GM12878 (cell line): ENCODE data around the gene POLD1. TPM values are rescaled to one million over a fixed set of nuclear protein-coding genes. Genes with fewer than 3 reads are reported as not detected.

Experiments
- BHLHE40 ChIP-seq, 2 experiments: fragments of 450-650 bp in 1 of 2; IDR thresholded peaks; 2 replicates each; pipeline ENCODE4 v1.6.1; 2011 to 2017; ENCODE audit warnings: low read depth in 2 of 2, borderline replicate concordance in 1 of 2, improper control_type of control experiment in 1 of 2, low read length in 1 of 2, mild to moderate bottlenecking in 1 of 2
- CHD4 ChIP-seq: fragments of 200-600 bp; sonication (generic); IDR thresholded peaks from 2 replicates; pipeline ENCODE4 v1.6.1; 2016; ENCODE audit warnings: mild to moderate bottlenecking
- EP300 ChIP-seq, 2 experiments: fragments of 150-350 bp in 1 of 2; IDR thresholded peaks; 2 replicates each; pipeline ENCODE4 v1.6.1; 2011 to 2012; ENCODE audit warnings: low read depth in 2 of 2, low read length in 2 of 2, borderline replicate concordance in 1 of 2, improper control_type of control experiment in 1 of 2, inconsistent platforms in 1 of 2; ENCODE audit not compliant: control insufficient read depth in 1 of 2
- ESRRA ChIP-seq: IDR thresholded peaks from 2 replicates; pipeline ENCODE4 v1.6.1; 2012; ENCODE audit warnings: mild to moderate bottlenecking, low read length, improper control_type of control experiment
- GABPA ChIP-seq: IDR thresholded peaks from 2 replicates; pipeline ENCODE4 v1.6.1; 2014; ENCODE audit warnings: antibody characterized with exemption, low read depth, mild to moderate bottlenecking, inconsistent platforms
- HDAC2 ChIP-seq: fragments of 200-600 bp; sonication (generic); IDR thresholded peaks from 2 replicates; pipeline ENCODE4 v1.6.1; 2017
- HDGF ChIP-seq: fragments of 450-650 bp; IDR thresholded peaks from 2 replicates; pipeline ENCODE4 v1.6.1; 2016; ENCODE audit warnings: antibody characterized with exemption
- POLR2AphosphoS5 ChIP-seq: IDR thresholded peaks from 2 replicates; pipeline ENCODE4 v1.6.1; 2011; ENCODE audit warnings: mild to moderate bottlenecking, low read length, inconsistent platforms
- SMAD5 ChIP-seq: IDR thresholded peaks from 2 replicates; pipeline ENCODE4 v1.6.1; 2016; ENCODE audit warnings: antibody characterized with exemption, low read depth
- SPI1 ChIP-seq: IDR thresholded peaks from 2 replicates; pipeline ENCODE4 v1.6.1; 2011; ENCODE audit warnings: low read depth, mild to moderate bottlenecking, low read length, moderate library complexity, borderline replicate concordance; ENCODE audit not compliant: insufficient read depth
- STAT3 ChIP-seq: IDR thresholded peaks from 2 replicates; pipeline ENCODE4 v1.6.1; 2011; ENCODE audit warnings: low read depth, low read length, improper control_type of control experiment
- TCF12 ChIP-seq: IDR thresholded peaks from 2 replicates; pipeline ENCODE4 v1.6.1; 2011; ENCODE audit warnings: low read depth, mild to moderate bottlenecking, low read length
- WRNIP1 ChIP-seq: IDR thresholded peaks from 2 replicates; pipeline ENCODE4 v1.6.1; 2011; ENCODE audit warnings: low read depth, low read length, improper control_type of control experiment, borderline replicate concordance
- YBX1 ChIP-seq: fragments of 450-650 bp; IDR thresholded peaks from 2 replicates; pipeline ENCODE4 v1.6.1; 2016; ENCODE audit warnings: antibody characterized with exemption
- YY1 ChIP-seq: IDR thresholded peaks from 2 replicates; pipeline ENCODE4 v1.6.1; 2011; ENCODE audit warnings: low read depth, mild to moderate bottlenecking, low read length
- ZBED1 ChIP-seq: IDR thresholded peaks from 2 replicates; pipeline ENCODE4 v1.6.1; 2016; ENCODE audit warnings: borderline replicate concordance
- ZNF274 ChIP-seq: IDR thresholded peaks from one replicate; pipeline ENCODE4 v1.8.0; 2011; ENCODE audit not compliant: insufficient read length, insufficient read depth
- polyA plus RNA-seq, 11 experiments: library from polyadenylated mRNA; depleted of rRNA in 4 of 11; unstranded in 6 of 11; stranded (reverse) in 5 of 11; fragments of >200 nt; fragmentation: Nextera tagmentation in 4 of 11; fragmentation: Illumina TruSeq in 1 of 11; extraction: Ambion mirVana in 4 of 11; extraction: Trizol in 1 of 11; gene quantifications; 1 replicate in 1 of 11; 2 replicates in 10 of 11; pipeline versions ENCODE4 v1.2.1 to v1.2.3, GENCODE V29; 2011 to 2016; ENCODE audit warnings: inconsistent platforms in 2 of 11, missing spikeins in 2 of 11, low read depth in 1 of 11
- total RNA-seq, 4 experiments: library from RNA; depleted of rRNA in 3 of 4; stranded (reverse); fragments of >200 nt in 3 of 4; fragmentation: Illumina TruSeq in 1 of 4; extraction: Trizol in 1 of 4; gene quantifications; 2 replicates each; pipeline versions ENCODE4 v1.2.1 to v1.2.3, GENCODE V29; 2013 to 2021
- TF ChIP-seq, protein P1 (sequence below): fragments of 450-650 bp; IDR thresholded peaks from 2 replicates; pipeline ENCODE4 v1.6.1; 2017; ENCODE audit warnings: mild to moderate bottlenecking, low read depth, inconsistent platforms; ENCODE audit not compliant: poor library complexity, severe bottlenecking
- TF ChIP-seq, protein P2 (sequence below): fragments of 450-650 bp; IDR thresholded peaks from 2 replicates; pipeline ENCODE4 v1.6.1; 2016; ENCODE audit warnings: mild to moderate bottlenecking
- TF ChIP-seq, protein P3 (sequence below): IDR thresholded peaks from 2 replicates; pipeline ENCODE4 v1.6.1; 2011; ENCODE audit warnings: low read depth, mild to moderate bottlenecking, low read length, moderate library complexity, borderline replicate concordance; ENCODE audit errors: extremely low read depth
- TF ChIP-seq, protein P4 (sequence below): fragments of 450-650 bp; IDR thresholded peaks from 2 replicates; pipeline ENCODE4 v1.6.1; 2018; ENCODE audit warnings: mild to moderate bottlenecking, low read depth, moderate library complexity; ENCODE audit not compliant: partially characterized antibody
- TF ChIP-seq, protein P5 (sequence below): fragments of 450-650 bp; IDR thresholded peaks from 2 replicates; pipeline ENCODE4 v1.6.1; 2017; ENCODE audit warnings: antibody characterized with exemption, mild to moderate bottlenecking, moderate library complexity

Gene POLD1
- total and polyA plus RNA-seq, 10 of the 15 experiments (the other 5 are each of a cell fraction or from before 2014, with no cell fraction given) = 0.76 to 165 (median 63.4) TPM

DNA sequence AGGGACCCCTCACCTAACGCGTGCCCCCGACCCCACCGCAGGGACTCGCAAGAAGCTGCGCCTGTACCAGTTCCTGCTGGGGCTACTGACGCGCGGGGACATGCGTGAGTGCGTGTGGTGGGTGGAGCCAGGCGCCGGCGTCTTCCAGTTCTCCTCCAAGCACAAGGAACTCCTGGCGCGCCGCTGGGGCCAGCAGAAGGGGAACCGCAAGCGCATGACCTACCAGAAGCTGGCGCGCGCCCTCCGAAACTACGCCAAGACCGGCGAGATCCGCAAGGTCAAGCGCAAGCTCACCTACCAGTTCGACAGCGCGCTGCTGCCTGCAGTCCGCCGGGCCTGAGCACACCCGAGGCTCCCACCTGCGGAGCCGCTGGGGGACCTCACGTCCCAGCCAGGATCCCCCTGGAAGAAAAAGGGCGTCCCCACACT lies 43.9 kb downstream of the POLD1 start (continued):
- TF ChIP-seq, protein P1, sequence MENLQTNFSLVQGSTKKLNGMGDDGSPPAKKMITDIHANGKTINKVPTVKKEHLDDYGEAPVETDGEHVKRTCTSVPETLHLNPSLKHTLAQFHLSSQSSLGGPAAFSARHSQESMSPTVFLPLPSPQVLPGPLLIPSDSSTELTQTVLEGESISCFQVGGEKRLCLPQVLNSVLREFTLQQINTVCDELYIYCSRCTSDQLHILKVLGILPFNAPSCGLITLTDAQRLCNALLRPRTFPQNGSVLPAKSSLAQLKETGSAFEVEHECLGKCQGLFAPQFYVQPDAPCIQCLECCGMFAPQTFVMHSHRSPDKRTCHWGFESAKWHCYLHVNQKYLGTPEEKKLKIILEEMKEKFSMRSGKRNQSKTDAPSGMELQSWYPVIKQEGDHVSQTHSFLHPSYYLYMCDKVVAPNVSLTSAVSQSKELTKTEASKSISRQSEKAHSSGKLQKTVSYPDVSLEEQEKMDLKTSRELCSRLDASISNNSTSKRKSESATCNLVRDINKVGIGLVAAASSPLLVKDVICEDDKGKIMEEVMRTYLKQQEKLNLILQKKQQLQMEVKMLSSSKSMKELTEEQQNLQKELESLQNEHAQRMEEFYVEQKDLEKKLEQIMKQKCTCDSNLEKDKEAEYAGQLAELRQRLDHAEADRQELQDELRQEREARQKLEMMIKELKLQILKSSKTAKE = no peak
- TF ChIP-seq YBX1 = no peak
- no peak for TF ChIP-seq STAT3
- no peak; a peak in 1 of 4 replicates for TF ChIP-seq EP300 (IDR thresholded peaks at IDR 0.05; ENCODE audit: borderline replicate concordance in 1 of 2, control insufficient read depth in 1 of 2, low read depth in 2 of 2, low read length in 2 of 2)
- no peak for TF ChIP-seq YY1
- no peak for TF ChIP-seq ZNF274
- no peak for TF ChIP-seq TCF12
- no peak for TF ChIP-seq ZBED1
- TF ChIP-seq, protein P2, sequence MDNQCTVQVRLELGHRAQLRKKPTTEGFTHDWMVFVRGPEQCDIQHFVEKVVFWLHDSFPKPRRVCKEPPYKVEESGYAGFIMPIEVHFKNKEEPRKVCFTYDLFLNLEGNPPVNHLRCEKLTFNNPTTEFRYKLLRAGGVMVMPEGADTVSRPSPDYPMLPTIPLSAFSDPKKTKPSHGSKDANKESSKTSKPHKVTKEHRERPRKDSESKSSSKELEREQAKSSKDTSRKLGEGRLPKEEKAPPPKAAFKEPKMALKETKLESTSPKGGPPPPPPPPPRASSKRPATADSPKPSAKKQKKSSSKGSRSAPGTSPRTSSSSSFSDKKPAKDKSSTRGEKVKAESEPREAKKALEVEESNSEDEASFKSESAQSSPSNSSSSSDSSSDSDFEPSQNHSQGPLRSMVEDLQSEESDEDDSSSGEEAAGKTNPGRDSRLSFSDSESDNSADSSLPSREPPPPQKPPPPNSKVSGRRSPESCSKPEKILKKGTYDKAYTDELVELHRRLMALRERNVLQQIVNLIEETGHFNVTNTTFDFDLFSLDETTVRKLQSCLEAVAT = no peak
- peak in 1 of 2 experiments; percentile 61; a peak in 2 of 4 replicates for TF ChIP-seq BHLHE40 (IDR thresholded peaks at IDR 0.05; ENCODE audit: borderline replicate concordance in 1 of 2, low read depth in 2 of 2, low read length in 1 of 2)
- TF ChIP-seq HDAC2 = no peak
- TF ChIP-seq POLR2AphosphoS5 = 0 out of 2 replicates have a peak, but pooled peaks have one; percentile 34
- TF ChIP-seq SMAD5 = no peak
- no peak for TF ChIP-seq ESRRA
- TF ChIP-seq, protein P3, sequence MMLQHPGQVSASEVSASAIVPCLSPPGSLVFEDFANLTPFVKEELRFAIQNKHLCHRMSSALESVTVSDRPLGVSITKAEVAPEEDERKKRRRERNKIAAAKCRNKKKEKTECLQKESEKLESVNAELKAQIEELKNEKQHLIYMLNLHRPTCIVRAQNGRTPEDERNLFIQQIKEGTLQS = no peak
- TF ChIP-seq CHD4 = no peak
- no peak for TF ChIP-seq HDGF
- TF ChIP-seq, protein P4, sequence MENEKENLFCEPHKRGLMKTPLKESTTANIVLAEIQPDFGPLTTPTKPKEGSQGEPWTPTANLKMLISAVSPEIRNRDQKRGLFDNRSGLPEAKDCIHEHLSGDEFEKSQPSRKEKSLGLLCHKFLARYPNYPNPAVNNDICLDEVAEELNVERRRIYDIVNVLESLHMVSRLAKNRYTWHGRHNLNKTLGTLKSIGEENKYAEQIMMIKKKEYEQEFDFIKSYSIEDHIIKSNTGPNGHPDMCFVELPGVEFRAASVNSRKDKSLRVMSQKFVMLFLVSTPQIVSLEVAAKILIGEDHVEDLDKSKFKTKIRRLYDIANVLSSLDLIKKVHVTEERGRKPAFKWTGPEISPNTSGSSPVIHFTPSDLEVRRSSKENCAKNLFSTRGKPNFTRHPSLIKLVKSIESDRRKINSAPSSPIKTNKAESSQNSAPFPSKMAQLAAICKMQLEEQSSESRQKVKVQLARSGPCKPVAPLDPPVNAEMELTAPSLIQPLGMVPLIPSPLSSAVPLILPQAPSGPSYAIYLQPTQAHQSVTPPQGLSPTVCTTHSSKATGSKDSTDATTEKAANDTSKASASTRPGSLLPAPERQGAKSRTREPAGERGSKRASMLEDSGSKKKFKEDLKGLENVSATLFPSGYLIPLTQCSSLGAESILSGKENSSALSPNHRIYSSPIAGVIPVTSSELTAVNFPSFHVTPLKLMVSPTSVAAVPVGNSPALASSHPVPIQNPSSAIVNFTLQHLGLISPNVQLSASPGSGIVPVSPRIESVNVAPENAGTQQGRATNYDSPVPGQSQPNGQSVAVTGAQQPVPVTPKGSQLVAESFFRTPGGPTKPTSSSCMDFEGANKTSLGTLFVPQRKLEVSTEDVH = no peak
- peak; percentile 11; the same call in 1 of the 2 replicates for TF ChIP-seq SPI1
- TF ChIP-seq GABPA = no peak
- TF ChIP-seq WRNIP1 = no peak
- TF ChIP-seq, protein P5, sequence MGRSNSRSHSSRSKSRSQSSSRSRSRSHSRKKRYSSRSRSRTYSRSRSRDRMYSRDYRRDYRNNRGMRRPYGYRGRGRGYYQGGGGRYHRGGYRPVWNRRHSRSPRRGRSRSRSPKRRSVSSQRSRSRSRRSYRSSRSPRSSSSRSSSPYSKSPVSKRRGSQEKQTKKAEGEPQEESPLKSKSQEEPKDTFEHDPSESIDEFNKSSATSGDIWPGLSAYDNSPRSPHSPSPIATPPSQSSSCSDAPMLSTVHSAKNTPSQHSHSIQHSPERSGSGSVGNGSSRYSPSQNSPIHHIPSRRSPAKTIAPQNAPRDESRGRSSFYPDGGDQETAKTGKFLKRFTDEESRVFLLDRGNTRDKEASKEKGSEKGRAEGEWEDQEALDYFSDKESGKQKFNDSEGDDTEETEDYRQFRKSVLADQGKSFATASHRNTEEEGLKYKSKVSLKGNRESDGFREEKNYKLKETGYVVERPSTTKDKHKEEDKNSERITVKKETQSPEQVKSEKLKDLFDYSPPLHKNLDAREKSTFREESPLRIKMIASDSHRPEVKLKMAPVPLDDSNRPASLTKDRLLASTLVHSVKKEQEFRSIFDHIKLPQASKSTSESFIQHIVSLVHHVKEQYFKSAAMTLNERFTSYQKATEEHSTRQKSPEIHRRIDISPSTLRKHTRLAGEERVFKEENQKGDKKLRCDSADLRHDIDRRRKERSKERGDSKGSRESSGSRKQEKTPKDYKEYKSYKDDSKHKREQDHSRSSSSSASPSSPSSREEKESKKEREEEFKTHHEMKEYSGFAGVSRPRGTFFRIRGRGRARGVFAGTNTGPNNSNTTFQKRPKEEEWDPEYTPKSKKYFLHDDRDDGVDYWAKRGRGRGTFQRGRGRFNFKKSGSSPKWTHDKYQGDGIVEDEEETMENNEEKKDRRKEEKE = no peak
